Stimulated activated CD4-positive, alpha-beta T cell treated with anti-CD3 and anti-CD28 coated beads, TNF-alpha, amount 100 ng/mL, for 1 hour (primary cell): Measurements from ENCODE around the gene SHISAL2B.
"Not testable (repeated sequence)": the region's sequence is repeated elsewhere in the genome, so short reads cannot be mapped to it uniquely, and the experiment has no call there.

Experiments
- DNase-seq, 3 donors: peaks; one replicate each; pipeline ENCODE4 v3.0.0-alpha.2; 2020; ENCODE audit warnings: low read depth in 3 of 3, low spot score in 1 of 3

The SHISAL2B gene

DNA sequence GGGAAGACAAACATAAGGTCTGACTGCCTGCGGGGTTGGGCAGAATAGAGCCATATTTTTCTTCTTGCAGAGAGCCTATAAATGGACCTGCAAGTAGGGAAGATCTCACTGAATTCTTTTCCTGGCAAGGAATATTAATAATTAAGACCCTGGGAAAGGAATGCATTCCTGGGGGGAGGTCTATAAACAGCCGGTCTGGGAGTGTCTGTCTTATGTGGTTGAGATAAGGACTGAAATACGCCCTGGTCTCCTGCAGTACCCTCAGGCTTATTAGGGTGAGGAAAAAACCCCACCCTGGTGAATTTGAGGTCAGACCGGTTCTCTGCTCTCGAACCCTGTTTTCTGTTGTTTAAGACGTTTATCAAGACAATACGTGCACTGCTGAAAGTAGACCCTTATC is 6.1 kb downstream of the SHISAL2B start:
- DNase-seq, result not testable (repeated sequence)

DNA sequence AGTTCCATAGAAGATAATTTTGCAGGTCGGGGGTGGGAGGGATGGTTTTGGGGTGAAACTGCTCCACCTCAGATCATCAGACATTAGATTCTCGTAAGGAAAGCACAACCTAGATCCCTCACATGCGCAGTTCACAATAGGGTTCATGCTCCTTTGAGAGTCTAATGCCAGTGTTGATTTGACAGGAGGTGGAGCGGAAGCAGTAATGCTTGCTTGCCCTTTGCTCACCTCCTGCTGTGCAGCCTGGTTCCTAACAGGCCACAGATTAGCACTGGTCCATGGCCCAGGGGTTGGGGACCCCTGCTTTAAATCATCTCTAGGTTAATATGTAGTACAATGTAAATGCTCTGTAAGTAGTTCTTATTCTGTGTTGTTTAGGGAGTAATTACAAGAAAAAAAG is 10.5 kb downstream of the SHISAL2B start:
- DNase-seq, result no peak

GRCh38 chr5:64706074-64706473 is 15.8 kb downstream of the SHISAL2B start:
- DNase-seq, result not testable (repeated sequence)

DNA sequence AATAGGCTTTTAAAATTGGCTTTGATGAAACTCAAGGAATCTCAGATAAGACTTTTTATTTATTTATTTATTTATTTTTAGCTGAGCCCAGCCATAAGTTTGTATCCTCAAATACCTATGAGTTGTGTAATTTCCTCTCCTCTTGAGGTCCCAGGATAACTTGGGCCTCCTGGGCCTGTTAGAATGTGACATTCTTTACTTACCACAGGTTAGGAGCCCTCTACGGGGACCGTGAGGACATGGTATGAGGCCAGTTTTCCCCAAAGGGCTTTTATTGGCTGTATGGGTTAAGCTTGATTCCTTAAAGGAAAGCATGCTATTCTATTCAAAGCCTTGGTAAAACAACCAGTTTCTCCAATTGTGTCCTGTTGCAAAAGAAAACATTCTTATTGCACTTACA is 16.9 kb downstream of the SHISAL2B start:
- no peak for DNase-seq

DNA sequence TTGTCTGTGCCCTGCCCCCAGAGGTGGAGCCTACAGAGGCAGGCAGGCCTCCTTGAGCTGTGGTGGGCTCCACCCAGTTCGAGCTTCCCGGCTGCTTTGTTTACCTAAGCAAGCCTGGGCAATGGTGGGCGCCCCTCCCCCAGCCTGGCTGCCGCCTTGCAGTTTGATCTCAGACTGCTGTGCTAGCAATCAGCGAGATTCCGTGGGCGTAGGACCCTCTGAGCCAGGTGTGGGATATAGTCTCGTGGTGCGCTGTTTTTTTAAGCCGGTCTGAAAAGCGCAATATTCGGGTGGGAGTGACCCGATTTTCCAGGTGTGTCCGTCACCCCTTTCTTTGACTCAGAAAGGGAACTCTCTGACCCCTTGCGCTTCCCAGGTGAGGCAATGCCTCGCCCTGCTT is 24.2 kb downstream of the SHISAL2B start:
- not testable (repeated sequence) for DNase-seq

DNA sequence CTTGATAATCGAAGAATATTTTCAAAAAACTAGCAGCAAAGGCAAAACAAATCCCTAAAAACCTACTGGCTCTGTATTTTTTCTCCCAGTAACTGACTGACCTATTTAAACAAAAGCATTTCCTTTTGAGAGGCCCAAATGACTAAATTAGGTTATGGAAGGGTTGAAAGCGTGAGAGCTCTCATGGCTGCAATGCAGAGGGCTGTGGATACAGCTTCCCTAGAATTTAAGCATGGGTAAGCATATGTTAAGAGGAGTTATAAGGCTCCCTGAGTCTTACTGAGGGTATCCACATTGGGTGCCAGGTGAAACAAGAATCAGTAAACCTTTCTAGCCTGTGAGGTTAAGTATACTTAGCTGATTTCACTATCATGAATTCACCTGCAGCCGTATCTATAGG is 32.3 kb downstream of the SHISAL2B start:
- no peak for DNase-seq

DNA sequence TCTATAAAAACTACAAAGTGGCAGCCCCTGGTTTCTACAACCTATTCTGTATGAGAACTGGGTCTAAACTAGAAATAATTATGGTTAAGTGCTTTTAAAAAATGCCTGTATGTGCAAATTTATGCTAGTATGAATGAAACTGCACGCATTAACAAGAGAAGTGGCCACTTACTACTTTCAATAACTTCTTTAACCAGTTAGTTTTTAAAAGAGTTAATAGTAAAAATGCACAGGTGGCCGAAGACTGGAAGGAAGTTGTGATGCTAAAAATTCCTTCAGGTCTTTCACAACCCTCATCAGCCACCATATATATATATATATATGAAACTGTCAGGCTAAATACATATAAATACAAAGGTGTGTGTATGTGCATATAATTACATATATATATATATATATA is 36.8 kb downstream of the SHISAL2B start:
- no peak for DNase-seq

DNA sequence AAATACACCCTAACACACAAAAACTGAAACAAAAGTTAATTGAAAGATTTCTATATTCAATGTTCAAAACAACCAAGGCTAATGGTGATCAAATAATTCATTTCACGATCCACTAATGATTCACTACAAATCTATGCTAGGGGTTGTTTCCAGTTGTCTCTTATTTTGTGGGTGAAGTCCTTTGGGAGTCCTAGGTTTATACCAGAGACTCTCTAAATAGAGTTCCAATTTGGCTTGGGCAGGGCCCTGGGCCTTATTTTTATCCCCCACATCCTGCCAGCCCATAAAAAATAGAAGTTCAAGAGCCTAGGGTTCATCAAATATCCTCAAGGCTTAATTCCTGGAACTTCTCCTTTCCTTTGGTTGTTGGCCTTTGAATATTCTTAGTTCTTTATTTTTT is 52.1 kb downstream of the SHISAL2B start:
- DNase-seq, result no peak

DNA sequence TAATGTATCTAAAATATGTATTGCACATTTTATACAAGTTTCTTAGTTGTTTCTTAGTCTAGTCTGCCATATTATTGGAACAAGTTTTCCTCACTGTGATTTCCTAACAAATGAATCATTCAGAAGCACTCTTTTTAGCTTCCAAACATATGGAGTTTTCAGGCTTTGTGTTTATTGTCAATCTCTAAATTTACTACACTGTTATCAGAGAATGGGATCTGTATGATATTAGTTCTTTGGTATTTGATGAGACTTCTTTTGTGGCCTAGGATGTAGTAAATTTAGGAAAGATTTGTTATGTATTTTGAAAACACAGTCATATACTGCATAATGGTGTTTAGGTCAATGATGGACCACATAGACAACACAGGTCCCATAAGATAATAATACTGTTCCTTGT is 52.5 kb downstream of the SHISAL2B start:
- DNase-seq, result no peak

DNA sequence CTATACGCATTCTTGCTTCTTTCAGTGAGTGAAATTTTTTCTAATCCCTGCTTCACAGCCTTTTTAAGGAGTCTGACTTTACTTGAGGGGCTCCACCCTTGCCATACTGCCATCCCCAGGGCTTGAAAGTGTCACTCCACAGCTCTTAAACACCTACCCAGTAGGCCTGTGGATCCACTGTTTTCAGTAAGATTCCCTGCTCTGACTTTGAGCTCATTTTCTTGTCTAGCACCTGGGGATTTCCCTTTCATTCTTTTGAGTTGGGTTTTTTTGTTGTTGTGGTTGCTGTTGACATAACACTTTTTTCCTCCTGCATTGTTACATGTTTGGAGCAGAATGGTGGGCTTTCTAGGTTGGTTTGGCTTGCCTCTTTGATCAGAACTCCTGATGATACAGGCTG is 54.6 kb downstream of the SHISAL2B start:
- no peak for DNase-seq

- DNase-seq, result no peak
Measured at GRCh38 chr5:64746446-64746845, 56.1 kb downstream of the SHISAL2B start.

- DNase-seq, result no peak
Measured at GRCh38 chr5:64749385-64749784, 59.1 kb downstream of the SHISAL2B start.

- DNase-seq, result no peak
Measured at GRCh38 chr5:64754066-64754465, 63.8 kb downstream of the SHISAL2B start.

DNA sequence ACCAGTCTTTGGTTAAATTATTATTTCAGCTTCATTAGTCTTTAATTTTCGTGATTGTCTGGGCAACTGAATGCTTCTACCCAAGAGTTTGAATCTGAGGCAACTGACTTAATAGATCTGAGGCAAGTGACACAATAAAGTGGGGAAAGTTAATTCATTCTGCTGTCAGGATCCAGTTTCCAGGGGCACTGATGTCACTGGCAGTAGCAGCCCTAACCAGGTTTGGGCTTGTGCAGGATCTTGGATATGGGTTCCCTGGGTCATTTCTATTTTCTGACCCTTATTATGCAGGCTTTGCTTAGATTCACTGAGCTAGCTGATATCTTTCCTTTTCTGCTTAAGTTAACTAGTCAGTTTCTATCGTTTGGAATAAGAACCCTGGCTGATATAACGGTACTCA is 68.6 kb downstream of the SHISAL2B start:
- DNase-seq, result no peak

DNA sequence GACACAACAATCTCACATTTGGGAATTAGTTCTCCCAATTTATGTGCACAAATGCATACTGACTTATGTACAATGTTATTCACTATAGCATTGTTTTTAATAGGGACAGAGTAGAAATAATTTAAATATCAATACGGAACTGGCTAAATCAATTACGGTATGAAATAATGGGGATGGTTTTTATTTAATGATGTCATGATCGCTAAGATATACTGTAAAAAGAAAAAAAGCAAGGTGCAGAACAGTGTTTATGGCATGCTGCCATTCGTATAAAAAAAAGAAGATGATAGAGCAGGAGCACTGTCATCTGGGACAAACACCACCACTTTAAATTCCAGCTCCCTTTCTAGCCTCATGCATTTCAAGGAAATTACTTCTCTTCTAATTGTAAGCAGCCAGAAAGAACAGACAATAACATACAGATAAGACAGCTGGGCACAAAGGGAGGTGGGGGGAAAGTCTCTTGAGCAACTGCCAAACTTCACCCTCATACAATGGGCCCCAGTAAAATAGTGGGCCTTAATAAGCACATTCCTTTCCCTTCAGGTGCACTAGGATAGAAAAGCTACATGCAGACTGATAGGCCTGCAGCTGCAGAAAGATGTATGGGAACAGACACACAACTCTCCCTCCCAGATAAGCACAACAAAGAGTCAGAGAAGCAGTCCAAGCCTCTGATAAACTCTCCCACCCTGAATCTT is 69.8 kb downstream of the SHISAL2B start:
- DNase-seq, result no peak

GRCh38 chr5:64763948-64764503 is 73.7 kb downstream of the SHISAL2B start:
- DNase-seq, result no peak

DNA sequence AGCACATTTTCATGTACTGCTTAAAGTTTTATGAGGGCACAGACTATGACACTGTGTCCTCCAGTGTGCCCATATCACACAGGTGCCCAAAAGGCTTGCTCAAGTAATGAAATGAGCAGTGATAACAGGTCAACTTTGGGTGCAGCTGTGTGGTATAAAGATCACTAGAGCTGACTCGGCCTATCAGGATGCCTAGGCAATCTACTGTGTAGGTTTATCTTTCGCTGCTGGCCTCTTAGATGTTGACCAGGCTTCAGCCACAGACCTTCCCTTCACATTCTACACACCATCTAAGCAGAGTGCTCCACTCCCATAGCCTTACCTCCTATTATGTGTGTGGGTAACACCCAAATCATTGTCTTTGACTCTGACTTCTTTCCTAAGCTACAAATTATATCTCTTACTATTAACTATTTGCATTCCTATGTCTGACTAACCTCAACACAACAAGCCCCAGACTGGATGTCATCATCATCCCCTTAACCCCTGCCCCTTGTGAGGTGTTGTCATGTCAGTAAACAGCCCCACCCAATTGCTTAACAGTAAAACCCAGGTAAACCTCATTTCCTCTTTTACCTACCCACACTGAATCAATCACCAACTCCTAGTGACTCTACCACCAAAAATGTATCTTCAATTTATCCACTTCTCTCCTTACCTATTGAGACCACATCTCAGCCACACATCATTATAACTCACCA is 75.7 kb downstream of the SHISAL2B start:
- DNase-seq, result no peak

DNA sequence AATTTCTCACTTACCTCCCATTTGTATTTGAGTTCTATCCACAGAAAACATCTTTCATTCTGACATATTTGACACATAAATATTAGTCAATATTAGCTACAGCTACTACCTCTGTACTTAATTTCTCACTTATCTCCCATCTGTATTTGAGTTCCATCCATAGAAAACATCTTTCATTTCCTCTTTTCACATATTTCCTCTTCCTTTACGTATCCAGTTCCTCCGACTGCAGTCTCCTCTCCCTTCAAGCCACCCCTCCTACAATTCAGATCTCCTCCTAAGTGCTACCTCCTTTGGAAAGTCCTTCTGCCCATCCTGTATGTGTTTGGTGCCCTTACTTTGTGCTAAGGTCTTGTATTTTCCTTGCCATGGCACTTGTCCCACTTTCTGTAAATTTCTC is 76.6 kb downstream of the SHISAL2B start:
- no peak for DNase-seq
